KOPT-K1 (cell line): Measurements from ENCODE around the gene INTS1.

Source experiments
- H3K27ac ChIP-seq: fragments of 200-600 bp; sonication (generic); 2 replicates; pipeline ENCODE4 v1.5.1; 2016; ENCODE audit warnings: antibody characterized with exemption, mild to moderate bottlenecking, low read depth, low read length; ENCODE audit not compliant: poor library complexity, severe bottlenecking
- H3K36me3 ChIP-seq: fragments of 200-600 bp; sonication (generic); 2 replicates; pipeline ENCODE4 v1.5.1; 2017; ENCODE audit warnings: antibody characterized with exemption, mild to moderate bottlenecking, low read length, moderate library complexity; ENCODE audit not compliant: insufficient read depth
- H3K9me3 ChIP-seq: fragments of 200-600 bp; sonication (generic); 2 replicates; pipeline ENCODE4 v1.5.1; 2017; ENCODE audit warnings: antibody characterized with exemption, low read length, mild to moderate bottlenecking; ENCODE audit not compliant: insufficient read depth, poor library complexity, severe bottlenecking

INTS1 gene

DNA sequence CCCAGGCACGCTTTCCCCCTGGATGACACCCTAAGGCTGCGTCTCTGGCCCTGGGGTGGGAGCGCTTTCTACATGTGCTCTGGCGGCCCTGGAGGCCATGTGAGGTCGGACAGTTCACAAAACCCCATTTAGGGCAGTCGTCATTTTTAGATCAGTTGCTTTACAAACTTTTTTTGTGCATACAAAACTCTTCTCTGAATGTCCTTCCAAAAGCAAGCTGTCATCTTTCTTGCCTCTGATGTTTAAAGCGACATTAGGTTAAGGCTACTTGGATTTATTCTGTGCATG lies 32.2 kb upstream of the INTS1 start:
- no peaks in the 10 kb centered on the region for H3K9me3 ChIP-seq
- peaks cover 91% of the 10 kb centered on the region for H3K36me3 ChIP-seq
- no peak overlapping the region for H3K27ac ChIP-seq

DNA sequence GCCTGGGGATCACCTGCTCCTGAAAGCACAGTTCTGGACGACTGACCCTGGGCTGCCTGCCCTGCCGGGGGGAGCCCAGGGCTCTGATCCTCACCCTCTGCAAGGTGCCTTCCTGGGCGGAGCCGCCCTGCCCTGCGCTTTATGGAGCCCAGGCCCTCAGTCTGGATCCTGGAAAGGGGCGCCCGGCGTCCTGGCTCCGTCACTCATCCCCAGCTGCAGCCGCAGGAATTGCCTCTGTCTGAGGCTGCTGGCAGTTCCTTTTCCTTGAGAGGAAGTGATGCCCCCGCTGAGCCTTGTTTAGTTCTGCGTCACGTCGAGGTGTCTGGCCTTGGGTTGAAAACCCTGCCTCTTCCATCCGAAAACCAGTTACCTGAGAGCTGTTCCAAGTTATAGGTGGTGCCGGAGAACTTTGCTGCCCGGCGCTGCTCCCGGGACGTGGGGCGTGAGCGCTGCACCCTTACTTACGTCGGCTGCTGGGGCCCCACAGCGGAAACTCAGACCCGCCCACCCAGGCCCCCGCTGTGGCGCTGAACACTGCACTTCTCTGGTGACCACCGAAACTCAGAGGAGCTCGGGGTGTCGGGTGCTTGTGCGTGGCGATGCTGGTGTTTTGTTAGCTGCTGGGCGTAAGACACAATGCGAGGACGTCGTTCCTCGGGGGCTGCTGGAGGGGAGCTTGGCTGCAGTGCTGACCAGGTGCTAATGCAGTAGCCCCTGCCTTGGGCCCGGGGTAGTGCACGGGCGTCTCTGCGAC lies 31.7 kb upstream of the INTS1 start:
- peaks cover 86% of the 10 kb centered on the region for H3K36me3 ChIP-seq
- no peaks in the 10 kb centered on the region for H3K9me3 ChIP-seq
- H3K27ac ChIP-seq = no peak overlapping the region

DNA sequence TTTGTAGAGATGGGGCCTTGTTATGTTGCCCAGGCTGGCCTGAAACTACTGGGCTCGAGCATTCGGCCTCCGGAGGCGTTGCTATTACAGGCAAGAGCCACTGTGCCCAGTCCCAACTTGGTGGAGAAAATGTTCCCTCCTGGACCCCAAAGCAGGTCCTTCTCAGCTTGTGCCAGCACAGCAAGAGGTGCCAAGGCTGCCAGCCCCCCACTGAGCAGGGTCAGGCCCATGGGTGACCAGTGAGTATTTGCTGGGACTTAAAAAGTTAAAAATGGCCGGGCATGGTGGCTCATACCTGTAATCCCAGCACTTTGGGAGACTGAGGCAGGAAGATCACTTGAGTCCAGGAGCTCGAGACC lies 30.9 kb upstream of the INTS1 start:
- Histone ChIP-seq H3K9me3 (no peaks in the 10 kb centered on the region), H3K27ac (no peak overlapping the region), H3K36me3 (peaks cover 79% of the 10 kb centered on the region)

DNA sequence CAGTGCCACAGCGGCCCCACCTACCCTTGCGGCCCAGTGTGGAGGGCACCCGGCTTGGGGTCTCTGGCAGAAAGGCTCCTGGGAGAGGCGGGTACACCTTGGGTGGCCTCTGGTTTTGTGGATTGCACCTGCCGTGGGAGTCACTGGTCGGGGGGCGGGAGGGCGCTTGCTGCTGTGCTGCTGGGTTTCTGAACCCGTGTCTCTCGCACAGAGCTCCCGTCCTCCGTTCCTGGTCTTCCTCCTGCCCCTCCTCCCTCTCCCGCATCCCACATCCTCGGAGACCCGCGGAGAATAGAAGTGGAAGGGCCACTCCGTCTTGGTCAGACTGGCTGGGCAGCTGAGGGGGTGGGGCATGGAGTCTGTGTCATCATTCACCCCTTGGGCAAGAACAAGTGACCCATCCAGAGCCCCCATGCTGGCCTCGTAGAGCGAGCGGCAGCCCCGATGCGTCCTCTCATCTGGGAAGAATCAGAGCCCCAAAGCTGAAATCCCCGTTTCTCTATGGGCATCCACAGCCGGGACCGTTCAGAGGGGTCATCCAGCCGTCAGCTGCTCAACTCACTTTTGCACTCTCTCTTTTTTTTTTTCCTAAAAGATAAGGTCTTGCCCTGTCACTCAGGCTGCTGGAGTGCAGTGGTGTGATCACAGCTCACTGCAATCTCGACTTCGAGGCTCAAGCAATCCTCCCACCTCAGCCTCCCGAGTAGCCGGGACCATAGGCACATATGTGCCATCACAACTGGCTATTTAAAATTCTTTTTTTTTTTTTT lies 30.3 kb upstream of the INTS1 start:
- no peak overlapping the region for H3K27ac ChIP-seq
- H3K36me3 ChIP-seq = peaks cover 73% of the 10 kb centered on the region
- no peaks in the 10 kb centered on the region for H3K9me3 ChIP-seq

DNA sequence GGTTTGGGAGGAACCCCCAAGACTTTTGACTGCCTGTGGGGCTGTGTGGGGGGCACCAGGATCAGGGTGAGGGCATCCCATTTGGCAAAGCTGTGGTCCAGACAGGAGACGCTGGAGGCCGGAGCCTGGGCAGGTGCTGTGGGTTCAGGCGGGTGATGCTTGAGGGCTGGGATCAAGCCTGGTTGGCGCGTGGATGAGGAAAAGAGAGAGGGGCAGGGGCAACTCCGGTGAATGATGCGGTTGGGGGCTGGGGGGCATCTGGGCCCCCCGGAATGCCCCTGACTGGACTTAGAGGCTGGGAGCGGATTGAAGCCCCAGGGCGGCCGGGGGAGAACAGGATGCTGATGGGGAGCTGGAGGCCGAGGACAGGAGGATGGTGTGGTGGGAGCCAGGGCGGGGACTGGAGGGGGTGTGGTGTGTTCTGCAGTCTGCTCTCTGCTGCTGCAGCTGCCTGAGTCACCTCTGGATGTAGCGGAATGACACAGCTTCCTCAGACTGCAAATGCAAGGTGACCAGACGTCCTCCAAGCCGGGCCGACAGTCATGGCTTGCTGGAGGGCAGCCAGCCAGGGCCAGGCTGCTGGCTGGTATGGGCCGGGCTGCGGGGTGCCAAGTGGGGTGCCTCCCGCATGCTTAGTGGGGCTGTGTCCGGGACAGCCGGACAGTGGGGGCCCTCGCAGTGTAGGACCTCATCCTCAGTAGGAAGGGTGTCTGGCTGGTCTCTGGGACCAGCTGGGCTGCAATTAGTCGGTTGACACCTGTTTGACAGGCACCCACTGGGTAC lies 29.5 kb upstream of the INTS1 start:
- peaks cover 65% of the 10 kb centered on the region for H3K36me3 ChIP-seq
- H3K27ac ChIP-seq = no peak overlapping the region
- H3K9me3 ChIP-seq = no peaks in the 10 kb centered on the region

DNA sequence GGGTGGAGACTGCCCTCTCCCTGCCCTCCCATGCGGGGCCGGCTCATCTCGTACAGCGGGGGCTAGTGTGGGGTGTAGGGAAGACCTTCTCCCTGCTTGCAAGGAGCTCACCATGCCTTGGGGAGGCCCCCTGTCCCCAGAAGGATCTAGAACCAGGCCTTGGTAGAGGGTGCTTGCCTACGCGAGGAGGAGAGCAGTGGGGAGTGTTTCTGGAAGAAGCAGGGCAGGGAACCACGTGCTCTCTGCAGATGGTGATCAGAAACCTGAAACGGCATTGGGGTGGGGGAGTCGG lies 29.0 kb upstream of the INTS1 start:
- no peaks in the 10 kb centered on the region for H3K9me3 ChIP-seq
- H3K27ac ChIP-seq = no peak overlapping the region
- H3K36me3 ChIP-seq = peaks cover 60% of the 10 kb centered on the region

DNA sequence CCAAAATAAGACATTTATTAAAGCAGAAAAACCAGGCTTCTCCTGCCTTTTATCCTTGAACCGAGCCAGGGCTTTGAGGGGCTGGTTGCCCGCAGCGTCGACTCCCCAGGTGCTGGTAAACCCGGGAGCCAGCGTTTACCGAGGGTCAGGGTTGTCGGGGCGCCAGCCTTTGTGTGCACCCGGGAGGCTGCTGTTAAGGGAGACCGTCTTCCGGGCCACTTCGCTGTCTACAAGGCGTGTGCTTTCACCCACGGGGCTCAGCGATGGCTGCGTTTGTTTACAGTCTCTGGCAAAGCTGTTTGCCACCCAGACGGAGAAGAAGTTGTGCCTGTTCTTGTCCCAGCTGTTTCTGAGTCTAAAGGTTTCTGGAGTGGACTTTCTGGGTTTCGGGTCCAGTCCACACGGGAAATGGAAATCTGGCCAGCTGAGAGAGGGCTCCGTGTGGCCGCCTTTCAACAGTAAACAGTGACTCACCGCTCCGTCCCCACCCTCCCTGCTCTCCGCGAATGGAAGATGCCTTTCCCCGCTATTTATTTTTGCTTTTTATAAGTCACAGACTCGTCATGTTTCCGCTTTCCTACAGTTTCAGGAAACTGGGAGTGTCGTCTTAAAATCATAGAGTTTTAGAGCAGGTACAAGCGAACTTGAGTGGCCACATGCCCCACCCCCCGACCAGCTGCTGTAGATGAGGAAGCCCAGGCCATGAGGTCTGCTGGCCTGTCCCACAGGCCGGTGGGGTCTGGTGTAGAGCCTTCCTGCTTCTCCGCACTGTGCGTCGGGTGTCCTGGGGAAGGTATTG lies 28.5 kb upstream of the INTS1 start:
- no peaks in the 10 kb centered on the region for H3K9me3 ChIP-seq
- peaks cover 54% of the 10 kb centered on the region for H3K36me3 ChIP-seq
- no peak overlapping the region for H3K27ac ChIP-seq

DNA sequence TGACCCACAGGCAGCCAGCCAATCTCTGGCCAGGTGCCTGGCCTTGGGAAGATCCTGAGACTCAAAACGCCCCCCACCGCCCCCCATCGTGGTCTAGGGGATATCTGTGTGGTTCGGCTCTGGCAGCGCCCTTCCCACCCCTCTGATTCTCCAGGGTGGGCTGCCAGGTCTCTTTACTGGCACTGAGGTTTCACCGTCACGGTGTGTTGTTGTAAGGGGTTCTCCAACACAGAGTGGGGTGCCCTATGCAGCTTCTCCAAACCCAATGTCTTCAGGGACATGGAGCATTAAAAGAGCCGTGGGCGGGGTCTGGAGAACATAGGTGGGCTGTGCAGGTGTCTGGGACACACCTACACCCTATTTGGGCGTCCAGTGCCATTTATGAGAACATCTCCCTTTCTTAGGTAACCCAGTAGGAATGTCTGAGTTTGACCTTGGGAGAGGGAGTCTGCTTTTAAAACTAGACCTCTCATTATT lies 27.8 kb upstream of the INTS1 start:
- peaks cover 48% of the 10 kb centered on the region for H3K36me3 ChIP-seq
- H3K27ac ChIP-seq = peak overlapping the region; percentile 75
- H3K9me3 ChIP-seq = no peaks in the 10 kb centered on the region

DNA sequence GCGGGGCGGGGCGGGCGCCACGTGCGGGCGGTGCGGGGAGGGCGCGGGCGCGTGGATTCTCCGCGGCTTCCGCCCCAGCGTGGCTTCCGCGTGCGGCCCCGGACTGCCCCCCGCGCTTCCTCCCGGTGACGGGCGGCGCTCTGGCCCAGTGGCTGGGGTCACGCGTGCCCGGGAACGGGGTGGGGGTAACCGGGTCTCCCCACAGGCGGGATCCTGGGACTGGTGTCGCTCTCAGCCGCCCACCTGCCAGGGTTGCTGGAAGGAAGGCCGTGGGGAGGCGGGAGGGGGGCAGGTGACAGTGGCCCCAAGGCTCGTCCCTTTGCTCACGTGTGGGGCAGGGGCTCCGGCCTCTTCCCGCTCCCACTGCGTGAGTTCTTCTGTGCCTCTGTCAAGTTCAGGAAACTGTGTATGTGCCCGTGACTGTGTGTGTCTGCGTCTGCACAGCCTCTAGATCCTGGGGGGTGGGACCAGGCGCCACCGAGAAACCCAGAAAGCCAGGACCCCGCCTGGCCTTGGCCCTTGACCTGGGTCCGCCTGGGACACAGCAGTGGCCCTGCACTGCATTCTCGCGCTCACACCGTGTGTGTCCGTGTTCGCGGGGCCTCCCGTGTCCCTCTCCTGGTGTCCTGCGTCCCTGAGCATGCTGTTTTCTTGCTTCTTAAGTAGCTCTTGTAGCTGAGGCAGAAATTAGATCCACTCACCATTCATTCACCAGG lies 27.2 kb upstream of the INTS1 start:
- Histone ChIP-seq H3K9me3 (no peaks in the 10 kb centered on the region), H3K36me3 (peaks cover 42% of the 10 kb centered on the region), H3K27ac (peak overlapping the region; percentile 75)

DNA sequence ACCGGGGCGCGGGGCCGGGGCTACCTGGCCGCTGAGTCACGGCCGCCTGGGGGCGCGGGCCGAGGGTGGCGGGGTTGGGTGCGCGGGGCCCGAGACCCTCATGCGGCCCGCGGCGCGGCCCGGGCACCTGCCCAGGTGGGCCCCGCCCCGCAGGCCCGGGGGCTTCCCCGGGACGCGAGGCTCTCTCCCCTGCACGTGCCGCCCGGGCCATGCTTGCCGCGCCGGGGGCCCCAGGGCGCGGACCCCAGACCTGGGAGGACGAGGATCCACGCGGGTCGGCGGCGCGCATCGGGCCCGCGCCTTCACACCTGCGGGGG lies 26.7 kb upstream of the INTS1 start:
- no peaks in the 10 kb centered on the region for H3K9me3 ChIP-seq
- peaks cover 37% of the 10 kb centered on the region for H3K36me3 ChIP-seq
- peak overlapping the region; percentile 75 for H3K27ac ChIP-seq

DNA sequence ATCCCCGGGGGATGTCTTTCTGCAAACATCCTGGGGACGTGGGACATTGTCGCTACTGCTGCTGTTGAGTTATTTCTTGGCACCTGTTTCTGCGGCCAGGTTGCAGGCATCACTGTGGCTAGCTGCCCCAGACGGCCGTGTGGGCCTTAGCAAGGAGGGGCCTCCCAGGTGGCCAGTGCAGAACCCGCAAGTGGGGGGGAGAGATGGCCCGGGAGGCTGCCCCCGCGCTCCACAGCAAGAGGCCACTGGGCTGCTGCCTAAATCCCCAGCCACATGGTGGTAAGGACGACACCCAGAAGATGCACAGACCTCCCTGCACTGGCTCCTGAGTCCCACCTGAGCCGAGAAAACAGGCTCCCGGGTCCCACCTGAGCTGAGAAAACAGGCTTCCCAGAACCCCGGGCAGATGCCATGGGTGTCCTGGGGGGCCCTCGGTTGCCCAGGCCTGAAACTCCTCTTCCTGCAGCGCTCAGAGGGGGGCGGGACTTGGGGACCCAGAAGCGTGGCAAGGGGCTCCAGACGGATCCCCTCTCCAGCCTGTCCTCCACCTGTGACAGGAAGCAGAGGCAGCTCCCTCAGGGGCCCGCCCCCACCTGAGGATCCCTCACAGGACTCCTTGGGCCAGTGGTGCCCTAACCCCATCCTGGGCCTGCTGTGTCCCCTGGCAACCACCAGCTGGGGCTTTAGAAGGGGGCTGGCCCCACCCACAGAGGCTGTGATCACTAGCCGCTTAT lies 25.4 kb upstream of the INTS1 start:
- Histone ChIP-seq H3K27ac (peak overlapping the region; percentile 75), H3K36me3 (peaks cover 23% of the 10 kb centered on the region), H3K9me3 (no peaks in the 10 kb centered on the region)

DNA sequence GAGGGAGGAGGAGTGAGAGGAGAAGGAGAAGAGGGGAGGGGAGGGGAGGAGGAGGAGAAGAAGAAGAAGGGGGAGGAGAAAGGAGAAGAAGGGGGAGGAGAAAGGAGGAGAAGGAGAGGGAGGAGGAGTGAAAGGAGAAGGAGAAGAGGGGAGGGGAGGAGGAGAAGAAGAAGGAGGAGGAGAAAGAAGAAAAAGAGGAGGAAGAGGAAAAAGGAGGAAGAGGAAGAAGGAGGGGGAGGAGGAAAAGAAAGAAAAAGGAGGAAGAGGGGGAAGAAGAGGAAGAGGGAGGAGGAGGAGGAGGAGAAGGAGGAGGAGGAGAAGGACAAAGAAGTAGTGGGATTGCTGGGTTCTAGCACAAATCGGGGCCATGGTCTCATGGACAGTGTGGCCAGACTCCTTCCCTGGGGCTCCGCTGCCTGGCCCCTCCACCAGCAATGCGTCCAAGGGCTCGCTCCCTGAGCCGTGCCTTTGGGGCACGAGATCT lies 22.1 kb upstream of the INTS1 start:
- no peaks in the 10 kb centered on the region for H3K9me3 ChIP-seq
- H3K27ac ChIP-seq = no peak overlapping the region
- H3K36me3 ChIP-seq = no peaks in the 10 kb centered on the region

DNA sequence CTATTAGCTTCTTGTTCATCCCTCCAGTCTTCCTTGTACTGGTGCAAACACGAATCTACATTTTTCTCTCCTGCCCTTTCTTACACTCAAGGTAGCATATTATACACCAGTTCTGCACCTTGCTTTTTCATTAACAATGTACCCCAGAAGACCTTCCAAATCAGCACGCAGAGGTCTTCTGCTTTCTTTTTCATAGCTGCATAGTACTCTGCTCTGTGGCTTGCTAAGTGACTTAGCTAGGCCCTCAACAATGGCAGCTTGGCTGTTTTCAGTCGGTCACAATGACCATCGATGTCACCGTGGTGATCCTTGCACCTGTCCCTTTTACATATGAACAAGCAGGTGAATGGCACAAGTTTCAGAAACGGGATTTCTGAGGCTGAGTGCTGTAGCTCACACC lies 21.2 kb upstream of the INTS1 start:
- no peaks in the 10 kb centered on the region for H3K36me3 ChIP-seq
- H3K27ac ChIP-seq = no peak overlapping the region
- no peaks in the 10 kb centered on the region for H3K9me3 ChIP-seq

DNA sequence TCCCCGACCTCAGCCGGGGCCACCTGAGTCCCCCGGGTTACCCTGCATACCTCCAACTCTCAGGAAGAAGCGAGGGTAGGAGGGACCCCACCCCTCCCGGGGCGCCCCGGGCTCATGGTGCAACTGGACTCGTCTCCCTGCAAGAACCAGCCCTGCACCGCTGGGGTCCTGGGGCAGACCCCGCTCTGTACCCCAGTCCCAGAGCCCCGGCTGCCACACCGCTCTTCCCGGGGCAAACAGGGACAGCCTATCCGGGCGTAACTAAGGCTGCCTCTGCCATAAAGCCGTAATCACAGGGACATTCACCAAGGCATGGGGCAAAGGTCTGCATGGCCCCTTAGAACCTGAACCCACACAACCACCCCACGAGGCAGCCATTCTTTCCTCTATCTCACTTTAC lies 19.7 kb upstream of the INTS1 start:
- peaks cover 6% of the 10 kb centered on the region for H3K9me3 ChIP-seq
- H3K36me3 ChIP-seq = no peaks in the 10 kb centered on the region
- H3K27ac ChIP-seq = no peak overlapping the region
